Ureter (tissue), 1 donor: ENCODE results near the gene COBL. TPM values are rescaled to one million over a fixed set of nuclear protein-coding genes. Genes with fewer than 3 reads are reported as not detected.
"Not testable (repeated sequence)": the region's sequence is repeated elsewhere in the genome, so short reads cannot be mapped to it uniquely, and the experiment has no call there.

Experiments used
- DNase-seq: peaks from one replicate; pipeline ENCODE4 v3.0.0-alpha.2; 2020; ENCODE audit warnings: low spot score
- total RNA-seq: library from RNA; stranded (reverse); gene quantifications from one replicate; pipeline ENCODE4 v1.2.4, GENCODE V29; 2023
- donor health status: DM: yes; HTN: yes; CAD: no.

COBL gene
- total RNA-seq, 1 donor from 2014 or later = 1.3 TPM

DNA sequence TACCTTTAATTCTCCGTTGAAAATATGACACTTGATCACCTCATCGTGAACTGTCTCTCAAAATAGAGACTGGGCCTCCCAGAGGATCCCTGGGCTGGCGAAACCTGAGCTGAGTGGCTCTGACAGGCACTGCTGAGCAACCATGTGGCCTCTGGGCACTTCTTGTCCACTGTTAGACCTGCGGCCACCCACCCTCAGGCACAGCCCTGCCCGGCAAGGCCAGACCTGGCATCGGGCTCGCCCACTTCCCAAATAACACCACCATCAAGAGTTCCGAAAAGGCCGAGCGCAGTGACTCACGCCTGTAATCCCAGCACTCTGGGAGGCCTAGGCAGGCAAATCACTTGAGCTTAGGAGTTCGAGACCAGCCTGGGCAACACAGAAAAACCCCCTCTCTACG lies 82.5 kb downstream of the COBL start:
- no peak for DNase-seq

DNA sequence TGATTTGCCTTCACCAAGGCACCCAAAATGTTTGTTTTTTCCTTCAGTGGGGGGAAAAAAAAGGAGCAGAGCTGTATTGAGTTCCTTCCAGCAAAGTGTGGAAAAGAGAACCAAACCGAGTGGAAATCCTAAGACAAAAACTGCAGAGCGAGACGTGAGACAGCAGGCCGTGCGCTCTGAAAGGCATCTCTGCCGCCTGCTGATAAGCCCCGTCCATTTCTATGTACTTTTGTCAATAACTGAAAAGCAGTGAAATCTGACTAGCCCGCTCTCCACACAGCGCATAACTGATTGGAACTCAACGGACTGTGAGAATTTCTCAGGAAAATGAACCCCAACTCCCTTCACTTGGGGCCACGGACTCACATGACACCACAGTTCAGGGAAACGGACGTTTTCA lies 83.2 kb downstream of the COBL start:
- no peak for DNase-seq

DNA sequence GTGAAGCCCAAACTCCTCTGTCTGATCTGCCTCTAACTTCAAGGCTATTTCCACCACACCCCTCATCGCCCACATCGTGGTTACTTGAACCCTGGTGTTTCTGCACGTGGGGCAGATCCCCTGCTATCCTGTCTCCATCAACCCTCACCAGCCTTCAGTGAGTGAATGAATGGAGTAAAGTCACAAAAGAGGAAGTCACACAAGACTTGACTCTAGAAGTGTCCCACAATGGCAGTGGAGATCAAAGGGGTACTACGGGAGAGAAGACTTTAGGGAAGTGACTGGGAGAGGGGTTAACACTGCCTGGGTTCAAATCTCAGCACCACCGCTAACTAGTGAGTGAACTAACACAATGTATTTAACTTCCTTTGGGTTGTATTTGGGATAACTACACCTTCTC lies 85.9 kb downstream of the COBL start:
- DNase-seq = no peak

DNA sequence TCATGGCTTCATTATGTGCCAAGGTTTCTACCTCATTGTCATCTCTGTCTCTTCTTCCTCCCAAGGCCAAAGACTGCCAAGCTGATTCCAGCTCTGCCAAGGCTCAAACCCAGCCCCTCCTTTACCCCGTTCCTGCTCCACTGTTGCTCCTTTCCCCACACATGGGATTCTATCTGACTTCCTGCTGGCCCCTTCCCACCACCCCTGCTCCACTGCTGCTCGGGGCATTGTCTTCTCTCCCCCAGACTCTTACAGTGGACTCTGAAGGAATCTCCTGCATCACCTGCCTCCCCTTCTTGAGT lies 86.3 kb downstream of the COBL start:
- no peak for DNase-seq

DNA sequence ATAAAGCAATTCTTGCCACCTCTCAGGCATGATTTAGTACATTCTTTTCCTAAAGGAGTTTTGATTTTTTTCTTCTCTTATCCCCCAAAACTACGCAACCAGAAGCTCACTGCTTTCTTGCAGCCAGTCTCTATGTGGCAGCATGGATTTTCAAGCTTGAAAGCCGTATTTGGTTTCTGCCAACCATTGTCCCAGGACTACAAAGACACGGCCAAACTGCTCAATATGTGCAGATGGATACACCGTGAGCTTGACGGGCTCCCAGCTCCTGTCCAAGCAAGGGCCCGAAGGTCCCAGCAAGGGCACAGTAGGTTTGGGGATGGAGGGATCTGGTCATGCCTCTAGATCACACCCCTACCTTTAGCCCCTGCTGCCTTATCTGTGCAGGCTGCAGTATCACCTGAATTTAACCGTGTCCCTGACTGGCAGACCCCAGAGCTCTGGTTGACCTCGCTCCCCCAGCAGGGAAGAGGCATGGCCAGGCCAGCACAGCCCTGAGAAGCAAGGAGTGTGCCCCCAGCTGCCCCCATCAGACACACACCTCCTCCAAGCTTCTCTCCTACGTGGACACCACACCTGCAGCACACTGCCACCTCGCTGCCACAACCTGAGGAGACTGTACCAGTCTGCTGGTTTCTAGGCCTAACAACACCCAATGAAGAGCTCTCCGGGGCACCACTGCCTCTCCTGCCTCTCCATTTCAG lies 86.8 kb downstream of the COBL start:
- no peak for DNase-seq

DNA sequence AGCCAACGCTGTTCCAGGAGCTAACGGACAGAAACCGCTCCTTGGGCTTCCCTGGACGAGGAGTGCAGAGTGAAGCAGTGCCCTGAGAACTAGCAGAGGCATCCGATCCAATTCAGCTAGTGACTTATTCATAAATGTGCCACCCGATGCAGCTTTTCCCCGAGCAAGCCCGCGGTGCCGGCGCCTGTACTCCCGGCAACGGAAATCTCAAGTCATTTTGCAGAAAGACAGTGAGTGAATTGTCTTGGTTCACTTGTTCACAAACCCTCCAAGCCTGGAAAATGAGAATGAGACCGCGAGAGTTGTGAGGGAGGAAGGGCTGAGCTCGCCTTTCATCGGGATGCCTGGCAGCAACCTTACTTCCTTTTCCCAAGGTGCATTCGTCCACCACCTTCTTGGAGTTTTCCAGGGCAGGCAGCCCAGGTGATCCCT lies 87.5 kb downstream of the COBL start:
- no peak for DNase-seq

DNA sequence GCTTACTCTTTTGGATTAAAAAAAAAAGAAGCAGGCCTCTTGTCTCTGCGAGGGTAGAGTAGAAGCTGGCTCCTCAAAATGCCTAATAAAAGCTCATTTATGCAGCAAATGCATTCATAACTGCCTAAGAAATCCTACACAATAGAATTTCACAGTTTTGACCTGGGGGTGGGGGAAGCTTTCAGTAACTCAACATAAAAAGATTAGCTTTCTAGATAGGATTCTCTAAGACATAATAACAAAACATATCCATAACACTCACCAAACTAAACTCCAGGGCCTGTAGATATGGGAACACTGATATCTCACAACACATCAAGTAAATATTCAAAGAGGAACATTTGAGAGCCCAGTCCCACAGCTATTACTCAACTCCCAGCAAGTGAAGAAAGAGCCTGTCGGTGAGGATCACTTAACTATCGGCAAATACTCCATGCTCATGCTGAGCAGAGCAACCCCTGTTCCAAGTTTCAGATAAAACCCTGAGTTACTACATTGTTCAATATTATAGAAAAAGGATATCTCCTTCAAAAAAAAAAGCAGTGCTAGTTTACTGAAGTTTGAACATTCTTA lies 88.1 kb downstream of the COBL start:
- no peak for DNase-seq

DNA sequence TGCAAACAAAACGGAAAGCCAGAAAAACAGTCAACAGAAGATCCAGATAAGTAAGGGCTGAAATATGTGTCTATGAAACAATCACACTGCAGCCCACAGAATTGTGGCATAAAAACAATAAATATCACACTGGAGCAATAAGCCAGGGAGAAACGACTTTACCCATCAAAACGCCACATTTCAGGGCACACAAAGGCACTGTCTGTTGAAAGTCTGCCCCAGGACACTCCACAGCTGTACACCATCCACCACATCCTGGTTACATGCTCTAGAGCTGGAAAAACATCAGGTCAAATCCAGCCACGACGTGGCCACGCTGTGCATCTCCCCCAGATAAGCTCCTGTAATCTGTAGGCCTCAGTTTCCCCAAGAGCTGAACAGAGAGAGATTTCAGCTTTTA lies 88.7 kb downstream of the COBL start:
- no peak for DNase-seq

DNA sequence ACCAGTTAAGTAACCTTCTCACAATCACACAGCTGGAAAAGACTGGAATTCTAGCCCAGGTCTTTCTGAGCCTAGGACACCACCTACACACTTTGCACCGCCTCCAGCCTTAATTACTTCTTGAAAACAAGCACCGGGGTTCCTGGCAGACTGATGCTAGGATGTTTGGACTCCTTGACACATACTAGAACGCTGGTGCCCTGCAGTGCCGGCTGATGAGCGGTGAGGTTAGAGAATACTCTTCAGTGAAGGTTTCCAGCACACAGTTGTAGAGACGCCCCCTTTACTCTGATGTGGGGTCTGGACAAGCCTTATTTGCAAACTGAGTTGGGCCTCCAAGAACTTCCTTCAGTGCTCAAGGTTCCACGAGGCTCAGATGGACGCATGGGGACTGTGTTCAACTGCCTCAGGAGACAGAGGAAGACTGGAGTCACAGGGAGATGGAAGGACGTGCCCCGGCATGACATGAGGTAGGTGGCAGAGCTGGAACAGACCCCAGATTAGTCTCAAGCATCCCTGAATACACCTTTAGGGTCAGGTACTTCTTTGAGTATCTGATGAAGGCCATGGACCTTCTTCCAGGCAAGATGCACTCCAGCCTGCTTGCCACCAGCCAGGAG lies 89.6 kb downstream of the COBL start:
- no peak for DNase-seq

DNA sequence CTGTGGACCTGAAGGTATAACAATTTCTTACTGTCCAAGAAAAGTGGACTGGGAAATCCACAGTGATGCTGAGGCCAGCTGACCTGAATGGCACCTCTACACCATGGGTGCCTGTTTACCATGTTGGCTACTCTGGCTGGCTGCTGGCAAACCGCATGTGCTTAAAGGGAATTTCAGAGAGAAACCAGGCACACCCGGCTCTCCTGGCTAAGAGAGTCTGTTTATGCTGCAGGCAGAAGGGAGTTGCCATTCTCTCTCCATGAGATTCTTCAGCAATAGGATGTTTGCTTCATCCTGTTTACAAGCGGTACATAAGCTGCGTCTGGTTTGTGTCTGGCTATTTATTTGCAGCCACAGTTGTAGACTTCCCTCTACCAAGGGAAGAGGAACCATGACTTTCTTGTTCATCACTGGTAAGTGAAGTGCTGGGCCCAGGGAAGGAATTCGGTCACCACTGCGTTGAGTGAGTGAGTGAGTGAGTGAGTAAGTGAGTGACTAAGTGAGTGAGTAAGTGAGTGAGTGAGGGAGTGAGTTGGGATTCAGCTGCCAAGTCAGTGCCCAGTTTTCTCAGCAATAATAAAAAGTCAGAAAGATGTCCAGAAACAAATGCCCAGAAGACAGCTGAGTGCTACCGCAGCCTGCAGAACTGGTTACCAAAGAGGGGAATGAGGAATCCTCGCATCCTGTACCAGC lies 90.4 kb downstream of the COBL start:
- no peak for DNase-seq

DNA sequence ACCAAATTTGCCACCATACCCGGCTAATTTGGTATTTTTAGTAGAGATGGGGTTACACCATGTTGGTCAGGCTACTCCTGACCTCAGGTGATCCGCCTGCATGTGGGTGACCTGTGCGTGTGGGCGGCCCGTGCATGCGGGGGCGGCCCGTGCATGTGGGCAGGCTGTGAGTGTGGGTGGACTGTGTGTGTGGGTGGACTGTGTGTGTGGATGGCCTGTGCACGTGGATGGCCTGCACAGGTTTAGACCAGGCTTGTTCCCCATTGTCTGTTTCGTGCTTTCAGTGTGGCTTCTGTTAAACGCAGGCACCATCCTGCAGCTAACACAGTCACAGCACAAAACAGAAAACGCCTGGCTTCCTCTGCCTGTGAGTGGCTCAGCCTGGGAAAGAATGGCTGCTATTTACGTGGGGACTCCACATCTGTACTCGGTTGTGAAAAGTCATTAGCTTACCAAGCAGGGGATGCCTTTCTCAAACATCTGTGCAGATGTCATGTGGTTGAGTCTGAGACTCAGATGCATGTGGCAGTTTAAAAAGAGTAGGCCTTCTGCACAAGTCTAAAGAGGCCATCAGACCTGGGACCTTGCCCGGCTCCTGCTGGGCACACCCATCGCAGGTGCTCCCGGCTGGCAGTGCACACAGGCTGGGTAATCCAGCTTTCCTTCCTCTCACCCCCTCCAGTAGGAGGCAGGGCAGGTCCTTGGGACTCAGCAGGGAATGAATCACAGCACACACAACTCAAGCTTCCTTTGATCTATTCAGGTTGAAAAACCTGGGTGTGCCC lies 91.6 kb downstream of the COBL start:
- DNase-seq = no peak

DNA sequence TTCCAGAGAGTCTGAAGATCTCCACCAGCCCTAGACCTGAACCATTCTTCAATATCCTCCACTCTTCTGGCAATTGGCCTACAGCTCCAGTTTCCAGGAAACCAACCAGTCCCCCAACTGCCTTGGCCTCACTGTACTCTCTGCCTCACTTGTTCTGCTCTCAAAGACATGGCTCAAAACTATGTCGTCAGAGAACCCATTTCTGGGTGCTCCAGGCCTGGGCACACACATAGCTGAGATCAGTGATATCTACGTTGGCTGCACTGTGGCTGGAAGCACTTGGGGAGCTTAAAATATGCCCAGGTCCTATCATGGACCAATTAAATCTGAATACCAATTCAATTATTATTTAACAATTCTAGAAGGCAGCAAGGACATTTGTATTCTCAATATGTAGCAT lies 93.1 kb downstream of the COBL start:
- DNase-seq = no peak

DNA sequence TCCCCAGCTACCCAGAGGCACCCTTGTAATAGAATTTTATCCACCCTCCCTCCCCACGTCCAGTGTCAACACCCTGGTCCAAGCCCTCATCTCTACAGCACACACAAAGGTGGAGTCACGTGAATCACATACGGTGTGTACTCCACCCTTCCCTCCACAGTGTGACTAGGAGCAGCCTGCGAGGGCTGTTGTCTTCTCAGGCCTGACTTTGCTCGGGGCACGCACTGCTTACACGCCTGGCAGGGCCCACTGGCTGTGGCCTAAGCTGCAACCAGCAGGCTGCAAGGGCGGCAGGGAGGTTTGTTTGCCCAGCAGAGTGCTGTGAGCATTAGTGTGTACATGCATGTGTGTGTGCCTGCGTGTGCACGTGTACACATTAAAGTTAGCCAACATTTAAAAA lies 93.7 kb downstream of the COBL start:
- no peak for DNase-seq

DNA sequence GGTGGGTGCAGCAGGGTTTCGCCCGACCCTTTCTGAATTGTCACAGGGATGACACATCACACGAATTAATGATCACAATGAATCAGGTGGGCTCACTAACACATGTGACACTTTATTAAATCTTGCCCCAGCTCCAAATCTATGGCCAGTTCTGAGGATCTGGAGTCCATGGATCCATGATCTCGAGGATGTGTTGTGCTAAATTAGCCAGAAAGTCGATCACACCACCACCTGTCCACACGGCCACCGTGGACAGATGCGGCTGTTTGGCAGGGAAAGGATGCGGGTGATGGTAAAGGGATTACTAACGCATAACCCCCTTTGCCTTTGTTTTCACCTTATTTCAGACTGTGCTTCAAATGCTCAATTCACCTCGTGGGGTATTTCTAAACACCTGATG lies 96.4 kb downstream of the COBL start:
- DNase-seq = no peak

DNA sequence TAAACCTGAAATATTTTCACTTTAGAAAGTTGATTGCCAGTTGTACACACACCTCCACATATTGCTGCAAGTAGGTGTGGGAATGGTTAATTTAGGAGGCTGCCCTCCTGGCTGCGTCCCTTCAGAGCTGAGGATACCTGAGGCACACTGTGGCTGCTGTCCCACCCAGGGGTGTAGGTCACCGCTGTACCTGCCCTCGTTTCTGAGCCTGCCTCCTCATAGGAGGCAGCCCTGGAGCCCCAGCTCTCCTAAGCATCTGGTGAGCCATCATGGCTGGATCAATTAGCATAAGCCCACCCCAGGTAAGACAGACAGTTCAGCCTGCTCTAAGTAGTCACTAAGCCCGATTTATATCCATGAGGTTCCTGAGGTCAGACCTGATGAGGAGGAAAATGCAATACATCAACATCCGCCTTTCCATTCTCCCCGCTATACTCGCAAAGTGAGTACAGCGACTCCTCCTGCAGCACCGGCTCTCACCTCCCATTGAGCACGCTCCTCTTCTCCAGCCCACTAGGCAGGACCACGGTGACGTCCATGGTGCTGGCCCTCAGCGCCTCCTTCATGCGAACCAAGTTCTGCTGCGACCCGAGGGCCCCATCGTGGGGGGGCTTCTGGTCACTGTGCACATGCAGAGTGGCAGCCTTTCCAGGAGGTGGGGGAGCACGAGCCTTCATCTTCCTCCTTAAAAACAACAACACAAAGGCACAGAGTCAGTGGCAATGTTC lies 97.2 kb downstream of the COBL start:
- no peak for DNase-seq

DNA sequence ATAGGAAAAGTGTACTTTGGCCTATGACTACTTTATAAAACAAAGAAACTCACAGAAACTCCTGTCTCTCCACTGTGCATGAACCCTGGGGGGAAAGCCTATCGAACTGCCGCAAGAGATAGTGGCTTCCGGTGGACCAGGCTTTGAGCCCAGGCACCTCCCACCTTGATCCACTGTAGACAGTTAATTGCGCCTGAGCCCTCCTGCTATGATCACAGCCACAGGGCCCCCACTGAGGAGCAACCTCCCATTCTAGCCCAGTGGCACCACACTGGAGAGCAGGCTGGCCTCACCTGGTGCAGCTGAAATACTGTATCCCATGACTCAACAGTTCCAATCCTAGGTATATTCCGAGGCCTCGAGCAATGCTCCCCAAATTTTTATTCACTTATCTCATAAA lies 98.8 kb downstream of the COBL start:
- DNase-seq = no peak

DNA sequence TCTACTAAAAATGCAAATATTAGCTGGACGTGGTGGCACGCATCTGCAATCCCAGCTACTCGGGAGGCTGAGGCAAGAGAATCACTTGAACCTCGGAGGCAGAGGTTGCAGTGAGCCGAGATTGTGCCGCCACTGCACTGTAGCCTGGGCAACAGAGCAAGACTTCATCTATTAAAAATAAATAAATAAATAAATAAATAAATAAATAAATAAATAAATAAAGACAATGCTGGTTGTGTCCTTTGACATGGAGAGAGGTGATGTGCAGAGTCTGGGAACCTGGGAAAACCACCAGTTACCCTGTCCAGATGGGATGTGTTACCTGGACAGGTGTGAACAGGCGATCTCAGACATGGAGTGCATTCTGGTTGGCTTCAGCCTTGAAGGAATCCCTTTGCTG lies 102.5 kb downstream of the COBL start:
- DNase-seq = no peak

DNA sequence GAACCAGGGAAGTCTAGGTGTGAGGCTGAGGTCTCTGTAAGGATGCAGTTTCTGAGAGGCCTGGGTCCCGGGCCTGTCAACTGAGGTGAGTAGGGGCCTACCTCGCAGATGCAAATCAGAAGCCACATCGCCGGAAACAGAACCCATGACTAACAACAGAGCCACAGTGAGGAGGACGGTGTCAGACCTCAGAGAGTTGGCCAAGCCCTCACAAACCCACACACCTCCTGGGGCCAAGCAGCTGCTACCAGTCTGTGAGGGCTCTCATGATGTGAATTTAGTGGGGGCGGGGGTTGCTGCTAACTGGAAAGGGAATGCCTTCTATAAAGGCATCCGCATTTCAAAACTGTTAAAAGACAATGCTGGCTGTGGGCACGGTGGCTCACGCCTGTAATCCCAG lies 103.0 kb downstream of the COBL start:
- DNase-seq = no peak

DNA sequence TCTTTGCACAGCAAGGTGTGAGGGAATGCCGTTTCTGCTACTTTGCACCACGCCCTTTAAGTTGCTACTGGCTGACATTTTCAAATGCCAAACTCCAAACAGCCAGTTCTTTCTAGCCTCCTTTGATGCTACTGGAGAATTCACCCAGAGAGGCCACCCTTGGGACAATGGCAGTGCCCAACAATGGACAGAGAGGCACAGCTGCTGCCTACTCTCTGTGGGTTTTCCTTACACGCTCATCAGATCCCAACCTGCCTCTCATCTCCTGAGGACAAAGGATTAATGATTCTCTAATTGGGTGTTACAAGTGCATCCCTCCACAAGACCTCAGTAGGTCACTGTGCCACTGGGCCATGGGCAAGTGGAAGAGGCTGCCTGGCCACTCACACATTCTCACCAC lies 105.8 kb downstream of the COBL start:
- no peak for DNase-seq

DNA sequence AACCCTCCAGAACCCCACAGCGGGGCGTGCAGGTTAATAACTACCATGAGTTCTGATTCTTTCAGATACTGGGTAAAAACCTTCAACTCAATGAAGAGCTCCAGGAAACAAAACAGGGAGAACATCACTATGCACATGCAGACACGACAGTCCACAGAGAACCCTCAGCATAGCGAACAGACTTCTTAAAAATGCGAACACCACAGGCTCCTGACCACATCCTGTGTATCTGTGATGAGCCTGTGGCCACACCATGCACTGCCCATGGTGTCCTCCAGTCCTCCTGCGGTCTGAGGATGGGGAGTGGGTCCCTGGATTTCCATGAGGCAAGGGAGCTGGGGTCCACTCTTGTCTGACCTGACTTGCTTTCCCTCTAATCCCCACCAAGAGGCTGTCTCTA lies 107.2 kb downstream of the COBL start:
- DNase-seq = no peak

DNA sequence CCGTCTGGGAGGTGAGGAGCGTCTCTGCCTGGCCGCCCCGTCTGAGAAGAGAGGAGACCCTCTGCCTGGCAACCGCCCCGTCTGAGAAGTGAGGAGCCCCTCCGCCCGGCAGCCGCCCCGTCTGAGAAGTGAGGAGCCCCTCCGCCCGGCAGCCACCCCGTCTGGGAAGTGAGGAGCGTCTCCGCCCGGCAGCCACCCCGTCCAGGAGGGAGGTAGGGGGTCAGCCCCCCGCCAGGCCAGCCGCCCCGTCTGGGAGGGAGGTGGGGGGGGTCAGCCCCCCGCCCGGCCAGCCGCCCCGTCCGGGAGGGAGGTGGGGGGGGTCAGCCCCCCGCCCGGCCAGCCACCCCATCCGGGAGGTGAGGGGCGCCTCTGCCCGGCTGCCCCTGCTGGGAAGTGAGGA lies 108.5 kb downstream of the COBL start:
- DNase-seq = not testable (repeated sequence)

DNA sequence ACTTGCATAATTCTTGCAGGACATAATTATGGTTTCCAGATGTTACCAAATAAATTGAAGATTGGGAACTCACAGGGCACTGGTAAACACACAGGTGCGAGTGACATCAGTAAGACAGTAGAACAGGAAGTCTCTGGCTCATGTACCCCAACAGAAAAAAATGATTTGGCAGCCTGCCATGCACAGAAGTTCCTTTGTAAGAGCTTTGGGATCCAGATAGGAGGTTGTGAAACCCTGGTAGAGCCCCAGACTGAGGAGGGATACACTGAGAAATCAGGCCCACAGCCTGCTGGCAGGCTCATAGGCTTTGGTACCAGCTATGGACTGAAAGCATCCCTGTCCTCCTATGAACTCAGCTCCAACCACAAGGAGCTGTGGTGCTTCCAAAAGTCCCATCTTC lies 118.0 kb downstream of the COBL start:
- DNase-seq = no peak
